DMS79 treated with DMSO at 0.1 percent for 48 hours (cell line): ENCODE results near the gene LMO2.
A peak's percentile ranks its signal among the peaks of the same experiment; 100 is the strongest.
"Not testable (repeated sequence)": the region's sequence is repeated elsewhere in the genome, so short reads cannot be mapped to it uniquely, and the experiment has no call there.

ENCODE experiments used
- DNase-seq: peaks from one replicate; lab custom pipeline; 2025; lab: John Stamatoyannopoulos, UW

LMO2 gene

GRCh38 chr11:33891714-33892327 lies at the start of gene LMO2:
TSS of gene LMO2 (minus strand) at chr11:33892076. CDS start at chr11:33869716, 22,360 bp downstream.
- DNase-seq = peak; percentile 98

GRCh38 chr11:33940538-33940815 lies 48.6 kb upstream of the LMO2 start:
- DNase-seq = no peak

GRCh38 chr11:33936725-33937604 lies 45.1 kb upstream of the LMO2 start:
- peak; percentile 50 for DNase-seq

DNA sequence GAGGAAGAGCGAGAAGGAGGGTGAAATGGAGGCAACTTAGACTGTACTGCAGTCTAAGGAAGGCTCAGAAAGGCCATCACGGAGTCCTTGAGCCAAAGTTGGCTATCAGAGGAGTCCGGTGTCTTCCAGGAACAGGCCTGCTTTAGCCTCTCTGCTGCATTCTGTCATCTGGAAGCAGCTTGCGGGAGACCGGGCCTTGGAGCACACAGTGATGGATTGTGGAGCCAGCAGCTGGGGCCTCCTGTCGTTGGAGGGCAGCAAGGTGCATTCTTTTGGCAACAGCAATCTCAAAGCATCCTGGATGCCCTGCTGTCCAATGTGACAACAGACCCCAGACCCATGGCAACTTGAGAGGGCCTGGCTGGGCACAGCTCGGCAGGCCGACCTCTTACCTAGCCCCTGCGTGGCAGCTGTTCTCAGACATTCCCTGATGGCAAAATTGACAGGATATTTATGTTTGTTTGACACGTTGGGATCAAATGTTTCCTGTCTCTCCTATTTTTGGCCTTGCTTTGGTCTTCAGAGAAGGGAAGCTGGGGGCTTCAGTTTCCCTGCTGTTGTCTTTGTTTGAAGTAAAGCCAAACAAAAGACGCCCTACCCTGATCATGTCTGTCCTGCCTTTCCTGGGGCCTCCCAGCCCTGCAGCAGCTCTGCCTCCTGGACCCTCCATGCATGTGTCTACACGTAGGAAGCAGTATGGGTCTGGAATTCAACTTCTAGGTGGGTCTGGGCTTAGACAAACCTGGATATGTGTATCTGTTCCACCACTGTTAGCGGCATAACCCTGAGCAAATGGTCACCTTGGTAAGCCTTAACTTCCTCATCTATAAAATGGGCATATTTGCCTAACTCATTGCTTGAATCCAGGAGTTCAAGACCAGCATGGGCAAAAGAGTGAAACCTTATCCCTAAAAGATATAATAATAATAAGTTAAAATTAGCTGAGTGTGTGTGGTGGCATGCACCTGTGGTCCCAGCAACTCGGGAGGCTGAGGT lies 43.9 kb upstream of the LMO2 start:
- no peak for DNase-seq

GRCh38 chr11:33935005-33935404 lies 43.1 kb upstream of the LMO2 start:
- no peak for DNase-seq

- DNase-seq = no peak
Observed at GRCh38 chr11:33934450-33934849, 42.6 kb upstream of the LMO2 start.

GRCh38 chr11:33933602-33934001 lies 41.7 kb upstream of the LMO2 start:
- no peak for DNase-seq

DNA sequence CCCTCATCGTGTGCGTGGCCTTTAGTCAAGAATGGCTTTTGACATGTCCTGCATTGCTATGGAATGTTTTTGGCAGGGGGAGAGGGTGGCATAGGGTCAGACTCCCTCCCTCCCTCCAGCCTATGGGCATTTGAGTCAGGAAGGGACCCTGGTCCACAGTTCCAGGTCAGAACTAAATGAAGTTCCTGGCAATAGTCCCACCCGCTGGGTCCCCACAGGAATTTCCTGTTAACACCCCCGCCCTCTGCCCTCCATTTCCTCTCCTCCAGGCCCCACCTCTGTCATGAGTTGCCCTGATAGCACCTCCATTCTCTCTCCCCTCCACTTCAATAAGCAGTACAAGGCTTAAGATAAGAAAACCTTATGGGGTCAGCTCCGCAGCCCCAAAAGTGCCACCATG lies 40.8 kb upstream of the LMO2 start:
- DNase-seq = no peak

- not testable (repeated sequence) for DNase-seq
Observed at GRCh38 chr11:33931739-33932366, 40.0 kb upstream of the LMO2 start.

DNA sequence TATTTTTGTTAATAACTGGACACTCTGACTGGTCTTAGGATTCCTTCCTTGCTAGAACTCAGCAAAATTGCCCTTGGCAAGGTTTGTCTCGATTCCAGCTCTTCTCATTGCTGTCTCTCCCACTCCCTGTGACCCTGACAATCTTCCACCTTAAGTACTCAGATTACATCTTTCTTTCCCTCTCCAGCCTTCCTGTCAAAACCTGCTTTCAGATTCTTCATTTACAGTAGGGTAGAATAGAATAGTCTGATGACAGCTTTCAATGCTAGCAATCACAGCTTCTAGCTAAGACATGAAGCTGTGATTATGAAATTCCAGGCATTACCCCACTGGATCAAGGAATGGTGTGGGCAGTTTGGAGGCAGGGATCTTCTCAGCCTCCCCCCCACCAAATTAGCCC lies 39.2 kb upstream of the LMO2 start:
- no peak for DNase-seq

DNA sequence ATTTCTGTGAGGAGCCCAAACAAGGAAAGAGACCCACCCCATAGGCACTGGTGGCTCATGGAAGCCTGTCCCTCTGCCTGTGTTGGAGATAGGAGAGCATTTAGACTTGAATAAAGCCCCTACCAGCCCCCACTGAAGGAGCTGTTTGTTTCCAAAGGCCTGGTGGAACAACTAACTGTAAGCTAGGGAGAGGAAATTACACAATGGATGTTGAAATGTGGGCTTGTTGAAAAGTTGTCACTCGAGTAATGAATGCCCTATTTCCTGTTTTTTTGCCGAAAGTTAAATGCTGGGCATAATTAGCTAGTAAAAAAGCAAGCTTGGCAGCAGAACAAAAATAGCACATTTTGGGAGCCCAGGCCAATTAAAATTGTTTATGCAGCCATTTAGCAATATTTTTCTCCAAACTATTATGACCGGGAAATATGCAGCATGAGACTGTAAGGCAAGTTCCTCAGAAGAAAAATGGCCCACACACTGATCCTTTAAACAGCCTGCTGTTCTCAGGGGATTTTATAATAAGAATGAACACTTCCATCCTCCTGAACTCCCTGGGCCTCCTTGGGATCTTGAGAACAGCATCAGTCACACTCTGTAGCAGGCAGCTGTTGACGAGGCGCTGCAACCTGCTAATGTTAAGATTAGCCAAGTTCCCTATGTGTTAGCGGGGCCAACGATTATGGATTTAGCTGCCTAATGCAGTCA lies 38.6 kb upstream of the LMO2 start:
- DNase-seq = no peak

- DNase-seq = no peak
Observed at GRCh38 chr11:33928564-33928963, 36.7 kb upstream of the LMO2 start.

GRCh38 chr11:33926671-33927552 lies 35.0 kb upstream of the LMO2 start:
- no peak for DNase-seq

DNA sequence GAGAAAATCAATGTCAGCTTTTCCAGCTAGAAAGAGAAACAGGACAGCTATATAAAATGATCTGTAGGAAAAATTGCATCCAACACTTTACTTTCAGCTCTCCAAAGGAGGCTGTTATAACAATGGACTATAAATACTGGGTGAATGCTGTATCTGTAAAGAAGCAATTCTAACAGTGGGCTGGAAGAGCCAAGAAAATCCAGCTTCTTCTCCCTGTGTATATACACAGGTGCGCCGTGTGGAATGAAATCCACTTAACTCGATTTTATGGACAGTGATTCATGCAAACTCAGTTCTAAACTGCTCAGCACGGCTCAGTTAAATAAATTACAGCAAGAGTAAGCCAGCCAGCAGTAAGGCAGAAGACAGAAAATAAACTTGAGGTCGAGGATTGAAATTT lies 32.5 kb upstream of the LMO2 start:
- DNase-seq = no peak

- no peak for DNase-seq
Observed at GRCh38 chr11:33923626-33924025, 31.8 kb upstream of the LMO2 start.

GRCh38 chr11:33920838-33921613 lies 29.1 kb upstream of the LMO2 start:
- DNase-seq = no peak

GRCh38 chr11:33919645-33920044 lies 27.8 kb upstream of the LMO2 start:
- DNase-seq = no peak

GRCh38 chr11:33917402-33917801 lies 25.5 kb upstream of the LMO2 start:
- not testable (repeated sequence) for DNase-seq

DNA sequence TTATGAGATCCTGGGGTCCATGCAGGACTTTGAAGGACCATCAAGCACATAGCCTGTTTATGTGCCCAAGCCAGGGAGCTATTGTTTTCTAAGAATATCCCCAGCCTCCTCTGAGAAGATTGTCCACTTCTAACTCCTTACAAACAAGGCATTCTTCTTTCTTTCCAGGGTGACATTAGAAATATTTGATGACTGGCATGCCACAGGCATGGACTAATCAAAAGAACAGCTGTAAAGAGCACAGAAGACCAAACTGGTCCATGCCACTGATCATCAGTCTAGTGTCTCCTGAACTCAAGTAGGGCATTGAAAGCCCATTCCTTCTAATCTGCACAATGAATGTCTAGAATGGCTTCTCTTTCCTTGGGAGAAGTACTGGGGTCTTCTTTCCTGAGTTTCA lies 24.9 kb upstream of the LMO2 start:
- no peak for DNase-seq

- DNase-seq = no peak
Observed at GRCh38 chr11:33915526-33915925, 23.6 kb upstream of the LMO2 start.
